Psoas muscle (tissue), 8 donors: ENCODE data around the gene ZFP42. TPM values are rescaled to one million over a fixed set of nuclear protein-coding genes. Genes with fewer than 3 reads are reported as not detected.

Experiments used
- ATAC-seq, 4 donors: fragments of 200-7000 bp; cut with Tn5 transposase; one replicate each; pipeline ENCODE4 v1.9.1; 2020; ENCODE audit warnings: moderate library complexity in 3 of 4, mild to moderate bottlenecking in 2 of 4
- DNase-seq, 2 donors: peaks; one replicate each; pipeline ENCODE4 v3.0.0-alpha.2; 2020
- H3K27ac ChIP-seq: fragments of 200-600 bp; one replicate; pipeline ENCODE4 v1.8.0; 2022
- H3K27me3 ChIP-seq, 3 donors: fragments of 200-600 bp in 1 of 3; one replicate each; pipeline versions ENCODE4 v1.6.1 to v1.8.0; 2013 to 2022; ENCODE audit warnings: low read length in 2 of 3, mild to moderate bottlenecking in 2 of 3, moderate library complexity in 1 of 3; ENCODE audit not compliant: insufficient read depth in 3 of 3
- H3K36me3 ChIP-seq, 2 donors: fragments of 200-600 bp in 1 of 2; one replicate each; pipeline versions ENCODE4 v1.6.1 to v1.8.0; 2013 to 2022; ENCODE audit warnings: low read depth in 1 of 2, mild to moderate bottlenecking in 1 of 2, moderate library complexity in 1 of 2; ENCODE audit not compliant: insufficient read depth in 1 of 2
- H3K4me1 ChIP-seq: fragments of 200-600 bp; one replicate; pipeline ENCODE4 v1.8.0; 2022
- H3K4me3 ChIP-seq: fragments of 200-600 bp; one replicate; pipeline ENCODE4 v1.8.0; 2022; ENCODE audit warnings: mild to moderate bottlenecking
- H3K9me3 ChIP-seq: fragments of 200-600 bp; one replicate; pipeline ENCODE4 v1.8.0; 2022
- WGBS, 3 donors: extraction: QIAGEN DNeasy Blood & Tissue Kit; methylation state at CpG; one replicate each; pipeline versions ENCODE4 v1.1.6 to v1.1.7; 2013; 5-methylcytosine and 5-hydroxymethylcytosine counted together
- intact Hi-C, 2 donors: fragments of 100-400 bp; cut with DNase I; formaldehyde crosslinking; loops; one replicate each; pipeline versions ENCODE4 v1.11.0 to v1.14.2; 2022
- polyA plus RNA-seq, 3 donors: library from polyadenylated mRNA; stranded (reverse); fragments of 200-250 nt; gene quantifications; one replicate each; pipeline ENCODE4 v1.2.3, GENCODE V29; 2013
- total RNA-seq, 4 donors: library from RNA; stranded (reverse); fragmentation: NEBNext Ultra II Directional in 2 of 4; extraction: Animal tissue kit (Norgen Biotek cat#: 25700) in 2 of 4; gene quantifications; one replicate each; pipeline versions ENCODE4 v1.2.1 to v1.2.4, GENCODE V29; 2021 to 2023
- TF ChIP-seq, protein P1 (sequence below): fragments of 200-600 bp; IDR thresholded peaks from one replicate; pipeline ENCODE4 v1.8.0; 2022; ENCODE audit warnings: antibody characterized with exemption
- donor health status: healthy with polysubstance abuse.
- donor health status: DM: no; HTN: no; CAD: no; lungs with moderate emphysema.
- donor health status: Bipolar disorder and iron deficiency.
- donor health status: healthy.
- donor health status: DM: yes; HTN: yes; CAD: no.
- donor health status: DM: no; HTN: no; CAD: no.
- donor health status: DM: no; HTN: no; CAD: no.
- donor health status: DM: yes; HTN: yes; CAD: no.

The ZFP42 gene
- total and polyA plus RNA-seq, 7 donors: not detected

DNA sequence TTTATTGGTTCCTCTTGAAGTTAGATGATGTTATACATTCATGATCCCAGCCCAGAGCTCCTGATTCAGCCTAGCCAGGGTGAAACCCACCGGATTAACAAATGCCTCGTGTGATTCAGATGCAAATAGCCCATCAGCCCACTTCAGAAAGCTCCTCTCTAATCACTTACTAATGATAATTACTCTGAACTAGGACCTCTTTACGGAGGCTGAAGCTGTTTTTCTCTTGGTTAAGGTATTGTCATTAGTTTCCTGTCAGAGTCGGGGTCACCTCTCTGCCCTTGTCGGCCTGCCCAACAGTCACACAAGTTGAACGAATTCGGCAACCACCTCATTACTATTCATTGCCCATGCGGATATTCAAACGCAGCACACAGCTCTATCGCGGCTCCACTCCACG, 36.6 kb downstream of the ZFP42 start:
- DNase-seq: no peak
- Histone ChIP-seq H3K27ac (no peak overlapping the region), H3K9me3 (no peaks in the 10 kb centered on the region), H3K4me1 (no peaks in the 10 kb centered on the region), H3K27me3 (no peaks in the 10 kb centered on the region), H3K36me3 (no peaks in the 10 kb centered on the region), H3K4me3 (no peak overlapping the region)
- no peak for ATAC-seq
- intact Hi-C loops: no loop called here
- TF ChIP-seq, protein P1, sequence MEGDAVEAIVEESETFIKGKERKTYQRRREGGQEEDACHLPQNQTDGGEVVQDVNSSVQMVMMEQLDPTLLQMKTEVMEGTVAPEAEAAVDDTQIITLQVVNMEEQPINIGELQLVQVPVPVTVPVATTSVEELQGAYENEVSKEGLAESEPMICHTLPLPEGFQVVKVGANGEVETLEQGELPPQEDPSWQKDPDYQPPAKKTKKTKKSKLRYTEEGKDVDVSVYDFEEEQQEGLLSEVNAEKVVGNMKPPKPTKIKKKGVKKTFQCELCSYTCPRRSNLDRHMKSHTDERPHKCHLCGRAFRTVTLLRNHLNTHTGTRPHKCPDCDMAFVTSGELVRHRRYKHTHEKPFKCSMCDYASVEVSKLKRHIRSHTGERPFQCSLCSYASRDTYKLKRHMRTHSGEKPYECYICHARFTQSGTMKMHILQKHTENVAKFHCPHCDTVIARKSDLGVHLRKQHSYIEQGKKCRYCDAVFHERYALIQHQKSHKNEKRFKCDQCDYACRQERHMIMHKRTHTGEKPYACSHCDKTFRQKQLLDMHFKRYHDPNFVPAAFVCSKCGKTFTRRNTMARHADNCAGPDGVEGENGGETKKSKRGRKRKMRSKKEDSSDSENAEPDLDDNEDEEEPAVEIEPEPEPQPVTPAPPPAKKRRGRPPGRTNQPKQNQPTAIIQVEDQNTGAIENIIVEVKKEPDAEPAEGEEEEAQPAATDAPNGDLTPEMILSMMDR: no peak
- WGBS, 3 donors: 44% methylated on average over 12 of the region's 12 CpGs

DNA sequence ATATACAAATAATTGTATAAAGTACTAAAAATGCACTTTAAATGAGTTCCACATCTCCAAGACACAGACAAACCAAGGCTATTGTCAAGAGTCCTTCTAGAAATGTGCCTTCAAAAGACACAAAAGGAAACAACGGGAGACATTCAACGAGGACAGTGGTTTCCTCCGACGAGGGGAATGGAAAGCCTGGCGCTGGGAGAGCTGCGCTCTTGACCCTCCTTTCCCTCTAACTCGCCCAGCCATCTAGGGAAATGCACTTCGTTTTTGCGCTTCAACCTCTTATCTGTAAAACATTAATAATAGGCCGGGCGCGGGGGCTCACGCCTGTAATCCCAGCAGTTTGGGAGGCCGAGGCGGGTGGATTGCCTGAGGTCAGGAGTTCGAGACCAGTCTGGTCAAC, 37.0 kb downstream of the ZFP42 start:
- TF ChIP-seq, protein P1: no peak
- no peaks in the 10 kb centered on the region for H3K27me3 ChIP-seq
- no peaks in the 10 kb centered on the region for H3K36me3 ChIP-seq
- ATAC-seq (no peak), DNase-seq (no peak)
- H3K27ac ChIP-seq: no peak overlapping the region
- 68 to 77% (median 70%) methylated on average over 16 of the region's 16 CpGs for WGBS, 3 donors
- H3K4me1 ChIP-seq: no peaks in the 10 kb centered on the region
- H3K9me3 ChIP-seq: no peaks in the 10 kb centered on the region
- intact Hi-C loops: no loop called here
- no peak overlapping the region for H3K4me3 ChIP-seq

DNA sequence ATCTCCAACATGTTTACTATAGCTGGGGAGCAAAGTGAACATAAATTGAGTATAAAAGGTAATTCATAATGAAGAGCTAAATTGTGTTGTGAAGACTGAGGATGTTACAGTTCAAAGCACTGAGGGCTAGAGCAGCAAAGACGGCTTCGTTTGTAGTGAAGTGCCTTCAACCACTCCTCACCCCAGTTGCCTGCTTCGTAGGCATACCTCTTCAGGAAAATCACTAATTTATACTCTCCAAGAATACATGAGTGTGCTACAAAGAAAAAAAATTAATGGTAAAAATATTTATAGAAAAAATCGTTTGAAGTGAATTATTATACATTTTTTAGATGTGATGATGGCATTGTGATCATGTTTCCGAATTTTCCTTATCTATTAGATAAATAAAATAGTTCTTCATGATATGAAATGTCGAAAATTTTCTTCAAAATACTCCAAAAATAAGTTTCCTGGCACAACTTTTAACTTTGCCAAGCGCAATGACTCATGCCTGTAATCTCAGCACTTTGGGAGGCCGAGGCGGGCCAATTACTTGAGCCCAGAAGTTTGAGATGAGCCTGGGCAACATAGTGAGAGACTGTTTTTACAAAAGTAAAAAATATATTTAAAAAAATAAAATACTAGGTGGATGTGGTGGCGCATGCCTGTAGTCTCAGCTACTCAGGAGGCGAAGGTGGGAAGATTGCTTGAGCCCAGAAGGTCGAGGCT, 41.6 kb downstream of the ZFP42 start:
- Histone ChIP-seq H3K4me1 (no peaks in the 10 kb centered on the region), H3K27ac (no peak overlapping the region), H3K36me3 (no peaks in the 10 kb centered on the region), H3K4me3 (no peak overlapping the region), H3K9me3 (no peaks in the 10 kb centered on the region), H3K27me3 (no peaks in the 10 kb centered on the region)
- intact Hi-C loops: no loop called here
- DNase-seq (no peak), ATAC-seq (no peak)
- TF ChIP-seq, protein P1: no peak
- 64 to 76% (median 64%) methylated on average over 12 of the region's 12 CpGs for WGBS, 3 donors

DNA sequence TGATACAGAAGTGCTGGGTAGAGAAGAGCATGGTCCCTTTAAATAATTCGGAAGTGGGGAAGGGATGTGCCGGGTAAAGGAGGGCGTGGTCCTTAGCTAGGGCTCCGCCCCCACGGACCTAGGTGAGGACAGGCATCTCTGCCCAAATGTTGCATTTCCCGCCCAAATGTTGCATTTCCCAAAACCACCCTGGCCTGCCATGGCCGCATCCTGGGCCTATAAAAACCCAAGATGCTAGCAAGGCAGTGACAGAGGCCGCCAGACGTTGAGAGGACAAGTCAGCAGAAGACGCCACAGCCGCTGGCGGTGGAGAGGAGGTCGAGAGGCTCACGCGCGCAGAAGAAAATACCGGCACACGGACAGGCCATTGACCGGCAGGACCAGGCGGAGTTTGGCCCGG, 46.1 kb downstream of the ZFP42 start:
- Histone ChIP-seq H3K27me3 (no peaks in the 10 kb centered on the region), H3K4me1 (no peaks in the 10 kb centered on the region), H3K9me3 (no peaks in the 10 kb centered on the region), H3K36me3 (no peaks in the 10 kb centered on the region), H3K4me3 (no peak overlapping the region), H3K27ac (no peak overlapping the region)
- TF ChIP-seq, protein P1: no peak
- intact Hi-C loops: no loop called here
- 84 to 93% (median 87%) methylated on average over 21 of the region's 21 CpGs for WGBS, 3 donors
- ATAC-seq (no peak), DNase-seq (no peak)

DNA sequence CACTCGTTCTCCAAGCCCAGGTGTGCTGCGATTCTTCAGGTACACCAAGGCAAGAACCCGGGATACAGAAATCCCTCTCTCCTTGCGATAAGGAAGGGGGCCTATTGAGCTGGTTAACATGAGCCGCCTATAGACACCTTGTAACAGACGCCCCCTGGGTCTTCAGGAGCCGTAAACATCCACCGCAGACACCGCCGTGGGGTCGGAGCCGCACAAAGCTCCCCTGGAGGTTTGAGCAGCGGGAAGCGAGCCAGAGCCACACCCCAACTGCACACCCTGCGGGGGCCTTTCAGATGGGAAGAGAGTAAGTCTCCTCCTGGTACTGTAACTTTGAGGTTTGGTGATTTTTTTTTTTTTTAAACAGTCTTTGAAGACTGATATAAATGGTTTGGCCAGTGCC, 46.6 kb downstream of the ZFP42 start:
- no peaks in the 10 kb centered on the region for H3K4me1 ChIP-seq
- no peak for ATAC-seq
- DNase-seq: no peak
- intact Hi-C loops: no loop called here
- 61 to 75% (median 63%) methylated on average over 15 of the region's 15 CpGs for WGBS, 3 donors
- no peak overlapping the region for H3K27ac ChIP-seq
- H3K36me3 ChIP-seq: no peaks in the 10 kb centered on the region
- H3K4me3 ChIP-seq: no peak overlapping the region
- H3K27me3 ChIP-seq: no peaks in the 10 kb centered on the region
- TF ChIP-seq, protein P1: no peak
- H3K9me3 ChIP-seq: no peaks in the 10 kb centered on the region
